ENCODE results near the gene MAP3K8.

GRCh38 chr10:30390207-30390606 lies 43.8 kb upstream of the MAP3K8 start:
- TF ChIP-seq POLR2A (IDR thresholded peaks at IDR 0.05) = no peak
- TF ChIP-seq CTCF (IDR thresholded peaks at IDR 0.05) = no peak
- TF ChIP-seq POLR2AphosphoS5 (IDR thresholded peaks at IDR 0.05) = no peak

All from upper lobe of left lung (tissue), 4 donors.